Cardiac muscle cell (in vitro differentiated cells and primary cell): ENCODE results near the gene TEKT5. TPM values are rescaled to one million over a fixed set of nuclear protein-coding genes. Genes with fewer than 3 reads are reported as not detected.

Source experiments
- DNase-seq, 2 donors: peaks; one replicate each; pipeline versions ENCODE4 v3.0.0 to v3.0.0-alpha.2; 2010 to 2017; ENCODE audit warnings: low read depth in 1 of 2, low spot score in 1 of 2
- H3K27ac ChIP-seq: fragments of 200-600 bp; sonication (generic); 2 replicates; pipeline ENCODE4 v1.5.1; 2016
- H3K27me3 ChIP-seq: fragments of 200-600 bp; sonication (generic); 2 replicates; pipeline ENCODE4 v1.6.0; 2016; ENCODE audit warnings: control low read depth
- H3K36me3 ChIP-seq: fragments of 200-600 bp; sonication (generic); 2 replicates; pipeline ENCODE4 v1.5.1; 2016; ENCODE audit warnings: control low read depth
- H3K4me1 ChIP-seq: fragments of 200-600 bp; sonication (generic); 2 replicates; pipeline ENCODE4 v1.8.1; 2017; ENCODE audit warnings: low read depth, mild to moderate bottlenecking, mixed run types
- H3K4me3 ChIP-seq: fragments of 200-600 bp; sonication (generic); 2 replicates; pipeline ENCODE4 v1.5.1; 2016; ENCODE audit warnings: mild to moderate bottlenecking
- H3K9me3 ChIP-seq: fragments of 200-600 bp; sonication (generic); 2 replicates; pipeline ENCODE4 v1.5.1; 2017; ENCODE audit warnings: low read depth, mild to moderate bottlenecking, control low read depth
- polyA plus RNA-seq: library from polyadenylated mRNA; unstranded; fragments of >200 nt; fragmentation: Nextera tagmentation; extraction: Ambion mirVana; gene quantifications from 2 replicates; pipeline ENCODE4 v1.2.1, GENCODE V29; 2016
- total RNA-seq: library from RNA; depleted of rRNA; stranded (reverse); fragments of >200 nt; gene quantifications from 2 replicates; pipeline ENCODE4 v1.2.3, GENCODE V29; 2016
- TF ChIP-seq, protein P1 (sequence below): IDR thresholded peaks from 2 replicates; pipeline ENCODE4 v1.5.1; 2012; ENCODE audit warnings: low read depth, mild to moderate bottlenecking, low read length

The TEKT5 gene
- total and polyA plus RNA-seq, 2 experiments from 2014 or later: 0.48 TPM

DNA sequence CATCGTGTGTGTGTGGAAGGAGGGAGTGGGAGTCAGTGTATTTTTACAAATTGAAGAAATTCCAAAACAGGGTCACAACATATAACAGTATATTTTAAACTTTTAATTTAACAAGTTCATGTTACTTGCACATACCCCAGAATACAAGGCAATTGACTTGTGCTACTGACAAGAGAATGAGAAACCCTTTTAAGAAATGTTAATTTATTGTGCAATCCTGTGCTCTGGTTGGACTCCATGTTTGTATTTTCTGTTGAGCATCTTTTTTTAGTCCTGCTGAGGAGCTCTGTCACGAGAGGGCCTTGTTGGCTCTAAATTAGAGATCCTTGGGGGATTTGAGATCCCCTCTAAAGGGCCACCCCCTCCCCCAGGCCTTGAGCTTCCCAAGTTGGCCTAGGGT lies 113.2 kb downstream of the TEKT5 start:
- Histone ChIP-seq H3K4me1 (peaks cover 28% of the 10 kb centered on the region), H3K36me3 (no peaks in the 10 kb centered on the region), H3K27me3 (no peaks in the 10 kb centered on the region), H3K27ac (no peak overlapping the region), H3K4me3 (no peak overlapping the region), H3K9me3 (no peaks in the 10 kb centered on the region)
- TF ChIP-seq, protein P1, sequence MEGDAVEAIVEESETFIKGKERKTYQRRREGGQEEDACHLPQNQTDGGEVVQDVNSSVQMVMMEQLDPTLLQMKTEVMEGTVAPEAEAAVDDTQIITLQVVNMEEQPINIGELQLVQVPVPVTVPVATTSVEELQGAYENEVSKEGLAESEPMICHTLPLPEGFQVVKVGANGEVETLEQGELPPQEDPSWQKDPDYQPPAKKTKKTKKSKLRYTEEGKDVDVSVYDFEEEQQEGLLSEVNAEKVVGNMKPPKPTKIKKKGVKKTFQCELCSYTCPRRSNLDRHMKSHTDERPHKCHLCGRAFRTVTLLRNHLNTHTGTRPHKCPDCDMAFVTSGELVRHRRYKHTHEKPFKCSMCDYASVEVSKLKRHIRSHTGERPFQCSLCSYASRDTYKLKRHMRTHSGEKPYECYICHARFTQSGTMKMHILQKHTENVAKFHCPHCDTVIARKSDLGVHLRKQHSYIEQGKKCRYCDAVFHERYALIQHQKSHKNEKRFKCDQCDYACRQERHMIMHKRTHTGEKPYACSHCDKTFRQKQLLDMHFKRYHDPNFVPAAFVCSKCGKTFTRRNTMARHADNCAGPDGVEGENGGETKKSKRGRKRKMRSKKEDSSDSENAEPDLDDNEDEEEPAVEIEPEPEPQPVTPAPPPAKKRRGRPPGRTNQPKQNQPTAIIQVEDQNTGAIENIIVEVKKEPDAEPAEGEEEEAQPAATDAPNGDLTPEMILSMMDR: no peak
- peak in 1 of 2 donors; percentile 35 for DNase-seq

GRCh38 chr16:10580883-10581247 lies 113.9 kb downstream of the TEKT5 start:
- peaks cover 34% of the 10 kb centered on the region for H3K4me1 ChIP-seq
- peak overlapping the region; percentile 90 for H3K27ac ChIP-seq
- TF ChIP-seq, protein P1: no peak

DNA sequence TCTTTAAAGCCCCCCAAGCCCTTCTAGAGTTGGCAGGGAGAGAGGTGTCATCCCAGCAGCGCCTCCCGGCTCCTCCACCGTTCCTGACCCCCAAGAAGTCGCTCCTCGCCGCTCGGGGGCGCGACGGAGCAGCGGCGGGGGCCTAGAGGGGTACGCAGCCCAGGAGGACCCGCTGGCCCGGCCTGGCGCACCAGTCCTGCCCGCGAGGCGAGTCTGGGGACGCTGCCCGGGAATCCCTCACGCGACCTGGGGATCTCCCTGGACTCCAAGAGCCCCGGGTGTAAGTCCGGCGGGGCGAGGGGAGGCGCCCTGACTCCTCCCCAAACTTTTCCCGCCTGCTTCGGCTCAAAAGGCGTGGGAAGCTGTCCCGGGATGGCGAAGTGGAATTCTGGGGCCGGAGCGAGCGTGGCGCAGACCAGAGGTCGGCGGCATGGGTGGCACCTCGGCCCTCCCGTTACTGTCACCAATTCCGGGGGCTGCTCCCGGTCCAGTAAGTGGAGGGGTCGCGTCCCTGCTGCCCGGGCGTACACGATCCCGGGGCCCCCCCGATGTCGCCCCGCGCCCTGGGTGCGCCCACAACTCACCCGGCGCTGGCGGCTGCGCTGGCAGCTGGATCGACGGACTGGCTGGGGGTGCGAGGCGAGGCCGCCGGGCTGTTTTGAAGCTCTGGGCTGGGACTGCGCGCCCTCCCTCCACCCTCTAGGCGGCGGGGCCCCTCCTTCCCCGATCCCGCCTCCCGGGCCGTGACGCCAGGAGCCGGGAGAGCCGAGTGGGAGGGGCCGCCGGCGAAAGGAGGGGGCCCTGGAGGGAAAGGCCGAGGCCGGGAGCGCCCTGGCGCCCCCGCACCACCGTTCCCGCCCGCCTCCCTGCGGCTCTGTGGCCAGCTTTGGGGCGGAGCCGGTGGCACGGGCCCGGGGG lies 114.5 kb downstream of the TEKT5 start, which contains the start of gene EMP2:
Gene EMP2, minus strand, starts transcription at position 634 of the 918 bp plus-strand sequence. CDS start 32,981 bp downstream, outside the sequence.
- Histone ChIP-seq H3K9me3 (no peaks in the 10 kb centered on the region), H3K4me3 (peak within 1 kb of the TSS; percentile 54), H3K36me3 (no peaks in the 10 kb centered on the region), H3K27me3 (no peaks in the 10 kb centered on the region), H3K27ac (peak within 1 kb of the TSS; percentile 90), H3K4me1 (peaks cover 40% of the 10 kb centered on the region)
- TF ChIP-seq, protein P1: peak; percentile 70
- DNase-seq: peak; percentile 78 to 92

More at GRCh38 chr16:10580883-10581247, 113.9 kb downstream of the TEKT5 start:
- DNase-seq: no peak
- H3K9me3 ChIP-seq: no peaks in the 10 kb centered on the region
- H3K4me3 ChIP-seq: peak overlapping the region; percentile 54
- no peaks in the 10 kb centered on the region for H3K36me3 ChIP-seq
- H3K27me3 ChIP-seq: no peaks in the 10 kb centered on the region

DNA sequence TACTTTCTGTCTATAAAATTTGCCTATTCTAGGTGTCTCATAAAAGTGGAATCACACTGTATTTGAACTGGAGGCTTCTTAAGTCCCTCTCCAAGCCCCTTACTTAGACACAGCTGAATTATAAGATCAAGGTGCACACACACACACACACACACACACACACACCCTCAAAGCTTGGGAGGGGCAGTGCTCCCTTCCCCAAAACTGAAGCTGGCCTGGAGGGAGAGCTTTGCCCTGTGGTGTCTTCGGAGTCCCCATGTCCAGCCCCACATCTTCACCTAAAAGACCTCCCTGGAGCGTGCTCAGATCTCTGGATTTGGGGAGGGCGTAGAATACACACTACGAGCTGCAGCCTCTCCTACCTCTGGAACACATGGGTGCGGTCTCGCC lies 115.2 kb downstream of the TEKT5 start:
- no peaks in the 10 kb centered on the region for H3K27me3 ChIP-seq
- H3K36me3 ChIP-seq: no peaks in the 10 kb centered on the region
- H3K4me3 ChIP-seq: peak overlapping the region; percentile 54
- TF ChIP-seq, protein P1: no peak
- DNase-seq: no peak
- no peaks in the 10 kb centered on the region for H3K9me3 ChIP-seq
- peaks cover 40% of the 10 kb centered on the region for H3K4me1 ChIP-seq
- peak overlapping the region; percentile 90 for H3K27ac ChIP-seq

DNA sequence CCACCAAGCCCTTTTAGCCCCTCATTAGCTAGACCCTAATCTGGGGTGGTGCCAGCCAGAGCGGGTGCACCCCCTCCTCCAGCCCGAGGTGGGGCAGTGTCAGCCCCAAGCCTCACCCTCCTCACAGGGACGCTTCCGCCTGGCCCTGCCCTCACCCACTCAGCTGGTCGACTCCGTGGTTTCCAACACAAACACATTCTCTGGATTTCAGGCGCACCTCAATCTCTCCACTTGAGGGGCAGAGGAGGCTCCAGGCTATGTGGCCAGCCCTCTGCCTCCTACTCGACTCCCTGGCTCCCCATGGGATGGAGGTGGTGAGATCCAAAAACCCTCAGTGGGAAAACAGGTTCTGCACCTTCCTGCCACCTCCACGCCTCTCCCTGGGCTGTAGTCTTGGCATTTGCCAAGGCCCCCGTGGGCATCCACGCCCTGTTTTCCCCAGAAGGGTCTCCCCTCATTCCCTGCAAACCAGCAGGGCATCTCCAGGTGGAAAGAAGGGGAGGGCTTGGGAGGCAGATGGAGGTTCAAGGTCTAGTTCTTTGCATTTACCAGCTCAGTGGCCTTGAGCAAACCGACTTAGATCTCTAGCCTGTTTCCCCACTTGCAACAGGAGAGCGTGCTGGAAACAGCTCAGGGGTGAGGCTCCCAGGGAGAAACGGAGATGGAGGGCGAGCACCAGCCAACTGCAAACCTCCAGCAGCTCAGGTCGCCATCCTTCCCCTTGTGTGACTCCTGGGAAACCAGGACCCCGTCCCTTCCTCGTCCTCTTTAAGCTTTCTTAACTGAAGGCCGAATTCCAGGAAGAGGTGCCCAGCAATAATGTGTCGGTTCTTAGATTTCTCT lies 116.0 kb downstream of the TEKT5 start:
- no peaks in the 10 kb centered on the region for H3K27me3 ChIP-seq
- peak overlapping the region; percentile 90 for H3K27ac ChIP-seq
- TF ChIP-seq, protein P1: no peak
- H3K4me1 ChIP-seq: peaks cover 40% of the 10 kb centered on the region
- H3K36me3 ChIP-seq: no peaks in the 10 kb centered on the region
- no peaks in the 10 kb centered on the region for H3K9me3 ChIP-seq
- DNase-seq: peak in 1 of 2 donors; percentile 28
- H3K4me3 ChIP-seq: peak overlapping the region; percentile 54
